Measurements from ENCODE around the gene VWA1.

DNA sequence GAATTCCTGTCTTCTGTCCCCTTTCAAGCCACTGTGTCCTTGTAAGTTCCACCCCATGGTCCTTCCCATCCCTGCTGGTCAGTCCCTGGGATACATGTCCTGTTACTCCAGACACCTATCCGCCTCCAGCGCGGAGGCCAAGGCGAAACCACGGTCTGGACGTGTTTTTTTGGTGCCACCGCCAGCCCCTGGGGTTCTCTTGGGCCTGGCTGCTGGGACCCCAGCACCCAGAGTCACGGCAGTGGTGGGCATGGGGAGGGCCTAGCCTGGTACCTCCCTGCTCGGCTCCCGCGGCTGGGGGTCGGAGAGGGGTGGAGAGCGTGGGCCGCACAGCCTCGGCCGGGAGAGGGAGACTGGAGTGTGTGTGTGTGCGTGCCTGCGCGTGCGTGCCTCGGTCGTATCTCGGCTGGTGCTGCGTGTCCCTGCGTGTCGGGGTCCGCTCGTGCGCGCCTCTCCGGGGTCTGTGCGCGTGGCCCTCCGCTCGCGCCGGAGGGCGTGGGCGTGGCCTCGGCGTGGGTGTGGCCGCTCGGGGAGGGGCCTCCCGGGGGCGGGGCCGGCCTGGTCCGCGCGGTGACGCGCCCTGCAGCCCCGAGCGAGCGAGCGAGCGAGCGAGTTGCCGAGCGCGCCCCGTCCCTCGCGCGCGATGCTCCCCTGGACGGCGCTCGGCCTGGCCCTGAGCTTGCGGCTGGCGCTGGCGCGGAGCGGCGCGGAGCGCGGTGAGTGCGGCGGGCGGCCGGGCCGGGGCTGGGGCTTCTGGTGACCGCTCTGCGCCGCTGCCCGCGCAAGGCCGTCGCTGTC is at the start of gene VWA1:
- TF ChIP-seq, protein P1, sequence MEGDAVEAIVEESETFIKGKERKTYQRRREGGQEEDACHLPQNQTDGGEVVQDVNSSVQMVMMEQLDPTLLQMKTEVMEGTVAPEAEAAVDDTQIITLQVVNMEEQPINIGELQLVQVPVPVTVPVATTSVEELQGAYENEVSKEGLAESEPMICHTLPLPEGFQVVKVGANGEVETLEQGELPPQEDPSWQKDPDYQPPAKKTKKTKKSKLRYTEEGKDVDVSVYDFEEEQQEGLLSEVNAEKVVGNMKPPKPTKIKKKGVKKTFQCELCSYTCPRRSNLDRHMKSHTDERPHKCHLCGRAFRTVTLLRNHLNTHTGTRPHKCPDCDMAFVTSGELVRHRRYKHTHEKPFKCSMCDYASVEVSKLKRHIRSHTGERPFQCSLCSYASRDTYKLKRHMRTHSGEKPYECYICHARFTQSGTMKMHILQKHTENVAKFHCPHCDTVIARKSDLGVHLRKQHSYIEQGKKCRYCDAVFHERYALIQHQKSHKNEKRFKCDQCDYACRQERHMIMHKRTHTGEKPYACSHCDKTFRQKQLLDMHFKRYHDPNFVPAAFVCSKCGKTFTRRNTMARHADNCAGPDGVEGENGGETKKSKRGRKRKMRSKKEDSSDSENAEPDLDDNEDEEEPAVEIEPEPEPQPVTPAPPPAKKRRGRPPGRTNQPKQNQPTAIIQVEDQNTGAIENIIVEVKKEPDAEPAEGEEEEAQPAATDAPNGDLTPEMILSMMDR (conservative IDR thresholded peaks at IDR 0.05), result no peak
- TF ChIP-seq EZH2 (IDR thresholded peaks at IDR 0.05; ENCODE audit: low read depth), result no peak
